GM19193 (cell line): ENCODE measurements around the gene COL11A2.

Experiments used
- POLR2A ChIP-seq: IDR thresholded peaks from 4 replicates; pipeline ENCODE4 v1.6.1; 2011; ENCODE audit not compliant: insufficient read depth, insufficient read length; ENCODE audit errors: extremely low read depth

COL11A2 gene

DNA sequence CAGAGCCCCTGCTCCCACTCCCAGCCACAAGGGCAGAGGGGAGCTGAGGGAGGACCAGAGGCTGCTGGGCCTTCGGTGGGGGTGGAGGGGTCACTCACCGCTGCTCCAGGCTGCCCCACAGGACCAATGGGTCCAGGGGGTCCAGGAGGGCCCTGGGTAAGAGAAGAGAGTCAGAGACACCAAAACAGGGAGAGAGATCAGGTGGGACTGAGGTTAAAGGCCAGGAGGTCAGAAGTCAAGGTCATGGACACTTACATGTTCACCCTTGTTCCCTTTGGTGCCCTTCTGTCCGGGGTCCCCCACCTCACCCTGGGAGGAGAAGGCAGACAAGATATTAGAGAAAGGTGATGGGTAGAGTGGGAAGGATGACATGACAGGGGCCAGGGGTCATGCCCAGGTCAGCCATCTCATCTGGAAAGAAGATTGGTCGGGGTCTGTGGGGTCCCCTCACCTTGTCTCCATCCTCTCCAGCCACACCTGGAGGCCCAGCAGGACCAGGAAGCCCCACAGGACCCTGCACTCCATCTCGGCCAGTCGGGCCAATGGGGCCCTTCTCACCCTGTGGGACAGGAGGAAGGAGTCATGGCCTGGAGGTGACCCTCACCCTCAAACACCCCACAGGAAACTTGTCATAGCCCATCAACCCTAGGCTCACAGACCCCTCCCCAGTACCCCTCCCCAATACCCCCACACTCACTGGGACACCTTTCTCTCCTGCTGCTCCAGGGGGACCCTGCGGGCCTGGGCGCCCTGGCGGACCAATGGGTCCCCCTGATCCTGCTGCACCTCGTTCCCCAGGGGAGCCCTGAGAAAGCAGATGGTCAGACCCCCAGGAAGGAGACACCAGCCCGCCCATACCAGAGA, 21.0 kb downstream of the COL11A2 start:
- no peak for TF ChIP-seq POLR2A

GRCh38 chr6:33170176-33171015, 21.9 kb downstream of the COL11A2 start:
- TF ChIP-seq POLR2A: no peak

DNA sequence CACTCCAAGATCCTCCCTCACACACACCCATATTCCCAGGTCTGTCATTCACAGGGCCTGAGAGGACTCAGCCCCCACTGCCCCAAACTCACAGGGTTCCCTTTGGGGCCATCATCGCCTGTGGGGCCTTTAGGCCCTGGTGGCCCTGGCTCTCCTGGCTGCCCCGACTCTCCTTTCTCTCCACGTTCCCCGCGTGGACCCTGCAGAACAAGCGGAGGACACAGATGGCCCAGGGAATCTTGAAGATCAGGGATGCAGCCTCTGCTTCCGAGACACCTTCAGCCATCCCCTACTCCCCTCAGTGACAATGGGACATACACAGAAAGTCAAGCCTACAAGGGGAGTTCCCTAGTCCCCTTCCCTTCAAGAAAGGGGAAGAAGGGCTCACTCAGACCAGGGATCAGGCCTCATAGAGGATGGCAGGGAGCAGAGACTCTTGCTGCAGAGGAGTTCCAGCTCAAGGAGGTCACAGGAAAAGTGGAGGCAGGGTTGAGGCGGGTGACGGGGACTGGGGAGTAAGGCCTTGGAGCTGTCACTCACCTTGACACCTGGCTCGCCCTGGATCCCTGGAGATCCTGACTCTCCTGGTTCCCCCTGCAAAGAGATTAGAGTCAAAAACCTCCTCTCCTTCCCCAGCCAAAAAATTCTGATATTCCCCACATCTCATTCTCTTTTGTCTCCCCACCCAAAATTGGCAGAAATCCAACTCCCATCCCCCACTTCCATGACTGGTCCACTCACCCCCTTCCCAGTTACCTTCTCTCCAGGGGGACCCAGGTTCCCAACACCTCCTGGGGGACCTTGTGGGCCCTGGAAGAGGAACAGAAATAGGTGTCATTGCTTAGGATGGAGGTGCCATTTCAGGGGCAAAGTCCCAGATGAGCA, 22.7 kb downstream of the COL11A2 start:
- no peak for TF ChIP-seq POLR2A

DNA sequence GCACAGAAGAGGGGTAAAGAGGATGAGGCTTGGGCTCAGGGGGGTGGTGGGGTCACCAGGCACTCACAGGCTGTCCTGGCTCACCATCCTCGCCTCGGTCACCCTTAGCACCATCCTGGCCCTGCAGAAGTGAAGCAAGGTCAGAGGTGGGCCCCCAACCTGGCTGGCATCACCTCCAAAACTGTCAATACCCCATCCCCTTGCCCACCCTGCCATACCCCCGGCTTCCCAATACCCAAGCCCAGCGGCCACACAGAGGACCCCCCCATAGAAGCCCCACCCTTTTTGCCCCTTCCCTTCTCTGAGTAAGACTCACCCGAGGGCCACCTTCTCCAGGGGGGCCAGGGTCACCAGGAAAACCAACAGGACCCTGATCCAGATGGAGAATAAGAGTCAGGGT, 23.6 kb downstream of the COL11A2 start:
- no peak for TF ChIP-seq POLR2A

DNA sequence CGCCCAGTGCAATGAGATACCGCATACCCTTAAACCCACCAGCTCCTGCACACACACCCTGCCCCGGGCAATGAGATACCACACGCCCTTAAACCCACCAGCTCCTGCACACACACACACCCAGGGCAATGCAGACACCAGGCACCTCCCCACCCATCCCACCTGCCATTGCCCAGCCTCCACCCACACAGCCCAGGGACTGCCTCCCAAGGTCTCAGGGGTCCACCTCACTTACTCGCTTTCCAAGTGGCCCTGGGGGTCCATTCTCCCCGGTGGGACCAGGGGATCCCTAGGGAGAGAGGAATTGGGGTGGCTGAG, 24.0 kb downstream of the COL11A2 start:
- no peak for TF ChIP-seq POLR2A

- TF ChIP-seq POLR2A: no peak
Observed at GRCh38 chr6:33167374-33168283, 24.6 kb downstream of the COL11A2 start.

- no peak for TF ChIP-seq POLR2A
Observed at GRCh38 chr6:33166811-33167210, 25.5 kb downstream of the COL11A2 start.

GRCh38 chr6:33166363-33166762, 25.9 kb downstream of the COL11A2 start:
- no peak for TF ChIP-seq POLR2A

DNA sequence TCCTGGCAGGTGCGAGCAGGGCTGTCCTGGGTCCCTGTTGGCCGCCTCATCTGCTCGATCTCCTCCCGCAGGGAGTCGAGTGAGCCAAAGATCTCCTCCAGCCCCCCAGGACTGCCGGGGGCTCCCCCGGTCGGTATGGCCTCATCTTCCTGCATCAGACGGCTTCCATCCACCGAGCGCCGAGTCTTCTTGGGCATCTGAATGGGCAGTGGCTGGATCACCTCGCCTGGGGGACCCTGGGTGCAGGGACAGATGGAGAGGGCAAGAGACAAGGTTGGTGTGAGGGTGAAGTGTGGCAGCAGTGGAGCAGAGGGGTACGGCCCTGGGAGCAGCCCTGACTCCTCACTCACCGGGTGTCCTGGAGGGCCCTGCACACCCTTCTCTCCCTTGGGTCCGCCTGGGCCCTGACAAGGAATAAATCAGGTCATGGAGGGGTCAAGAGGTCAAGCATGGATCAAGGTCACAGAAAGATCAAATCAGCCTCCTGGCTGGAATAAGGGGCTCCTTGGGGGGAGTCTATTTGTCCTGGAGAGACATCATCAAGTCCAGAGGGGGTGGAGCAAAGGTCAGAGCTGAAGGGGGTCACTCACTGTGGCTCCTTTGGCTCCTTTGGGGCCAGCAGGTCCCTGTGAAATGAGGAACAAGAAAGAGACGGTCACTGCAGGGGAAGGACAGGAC, 26.5 kb downstream of the COL11A2 start:
- no peak for TF ChIP-seq POLR2A

DNA sequence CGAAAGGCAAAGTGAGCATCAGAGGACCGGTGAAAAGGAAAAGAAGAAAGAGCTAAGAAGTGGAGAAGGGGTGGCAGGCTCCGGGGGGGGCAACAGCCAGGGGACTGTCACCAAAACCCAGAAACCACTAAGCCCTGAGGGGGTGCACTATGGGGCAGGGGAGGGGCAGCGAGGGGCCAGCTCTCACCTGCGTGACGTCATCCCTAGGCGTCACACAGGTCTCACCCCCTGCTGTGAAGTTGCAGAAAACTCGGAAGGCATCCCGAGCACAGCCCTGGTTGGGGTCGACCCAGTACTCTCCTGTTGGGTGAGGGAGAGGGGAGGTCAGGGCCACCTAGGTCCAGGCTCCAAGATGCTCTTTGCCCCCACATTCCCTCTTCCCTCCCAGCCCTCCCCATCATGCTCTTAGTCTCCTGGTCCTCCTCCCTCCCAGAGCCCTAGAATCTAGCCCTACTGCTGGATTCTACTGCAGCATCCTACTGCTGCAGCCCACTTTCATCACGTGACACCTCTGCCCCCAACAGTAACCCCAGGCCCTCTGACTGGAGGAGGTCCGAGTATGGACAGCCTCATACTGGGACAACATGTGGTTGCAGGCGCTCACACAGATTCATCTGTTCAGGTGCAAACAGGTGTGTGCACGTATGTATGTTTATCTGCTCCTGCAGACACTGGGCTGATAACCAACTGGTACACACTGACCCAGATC, 27.4 kb downstream of the COL11A2 start:
- no peak for TF ChIP-seq POLR2A

DNA sequence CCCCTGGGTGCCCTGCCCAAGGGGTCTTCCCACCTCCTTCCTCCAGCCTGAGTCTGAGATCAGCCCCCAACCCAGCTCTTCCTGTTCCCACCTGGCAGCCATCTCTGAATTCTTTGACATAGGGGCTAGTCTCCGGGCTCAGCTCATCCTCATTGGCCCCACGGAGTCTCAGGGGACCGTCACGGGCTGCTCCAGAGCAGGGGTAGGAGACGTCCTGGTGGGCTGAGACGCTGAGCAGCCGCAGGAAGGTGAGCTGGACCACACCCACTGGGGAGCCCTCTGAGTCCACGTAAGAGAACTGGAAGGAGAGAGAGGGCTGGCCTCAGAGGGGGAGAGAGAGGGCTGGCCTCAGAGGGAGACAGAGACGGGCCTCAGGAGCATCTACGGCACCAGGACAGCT, 28.1 kb downstream of the COL11A2 start:
- TF ChIP-seq POLR2A: no peak

GRCh38 chr6:33163540-33163939, 28.7 kb downstream of the COL11A2 start:
- no peak for TF ChIP-seq POLR2A
